ENCODE measurements around the gene AGAP5. TPM values are rescaled to one million over a fixed set of nuclear protein-coding genes. Genes with fewer than 3 reads are reported as not detected.
"Not testable (repeated sequence)": the region's sequence is repeated elsewhere in the genome, so short reads cannot be mapped to it uniquely, and the experiment has no call there.

AGAP5 gene
- total RNA-seq, 2 donors from 2014 or later, result 9.8 to 11.5 TPM

- DNase-seq; H3K9me3 Mint-ChIP-seq; H3K4me3 Mint-ChIP-seq; H3K36me3 Mint-ChIP-seq (ENCODE audit: insufficient read depth in 2 of 2); H3K27ac Mint-ChIP-seq; H3K27me3 Mint-ChIP-seq (ENCODE audit: low read depth); ATAC-seq (replicated peaks in 1 of 2): not testable (repeated sequence)
- H3K4me1 Mint-ChIP-seq (ENCODE audit: low read depth), result peaks cover 17% of the 10 kb centered on the region
Measured at GRCh38 chr10:73707628-73708027, 9.7 kb upstream of the AGAP5 start.

DNA sequence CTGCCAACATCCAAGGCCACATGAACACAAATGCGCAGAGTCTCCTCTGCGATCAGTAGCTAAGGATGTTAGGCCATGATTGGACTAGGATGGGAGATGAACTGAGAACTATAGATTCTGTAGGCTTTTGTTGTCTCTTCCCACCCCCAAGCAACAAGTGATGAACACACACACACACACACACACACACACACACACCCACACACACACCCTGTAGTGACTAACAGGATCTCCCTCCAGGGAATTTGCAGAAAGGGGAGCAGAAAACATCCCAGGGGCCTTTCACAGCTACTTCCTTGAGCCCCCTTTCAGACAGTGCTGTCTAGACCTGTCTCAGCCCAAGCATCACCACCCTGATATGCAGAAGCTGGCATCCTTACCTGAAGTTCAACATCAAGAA lies 8.6 kb upstream of the AGAP5 start:
- not testable (repeated sequence) for H3K9me3 Mint-ChIP-seq

GRCh38 chr10:73705506-73706072 lies 7.7 kb upstream of the AGAP5 start:
- not testable (repeated sequence) for DNase-seq; H3K36me3 Mint-ChIP-seq (ENCODE audit: insufficient read depth in 2 of 2); H3K27ac Mint-ChIP-seq; ATAC-seq (replicated peaks in 1 of 2); H3K4me3 Mint-ChIP-seq; H3K27me3 Mint-ChIP-seq (ENCODE audit: low read depth); H3K9me3 Mint-ChIP-seq
- peaks cover 19% of the 10 kb centered on the region for H3K4me1 Mint-ChIP-seq (ENCODE audit: low read depth)

More for the DNA sequence above, 8.6 kb upstream of the AGAP5 start:
- not testable (repeated sequence) for DNase-seq; ATAC-seq (replicated peaks in 1 of 2); H3K27me3 Mint-ChIP-seq (ENCODE audit: low read depth); H3K4me3 Mint-ChIP-seq; H3K36me3 Mint-ChIP-seq (ENCODE audit: insufficient read depth in 2 of 2); H3K27ac Mint-ChIP-seq
- peaks cover 19% of the 10 kb centered on the region for H3K4me1 Mint-ChIP-seq (ENCODE audit: low read depth)

DNA sequence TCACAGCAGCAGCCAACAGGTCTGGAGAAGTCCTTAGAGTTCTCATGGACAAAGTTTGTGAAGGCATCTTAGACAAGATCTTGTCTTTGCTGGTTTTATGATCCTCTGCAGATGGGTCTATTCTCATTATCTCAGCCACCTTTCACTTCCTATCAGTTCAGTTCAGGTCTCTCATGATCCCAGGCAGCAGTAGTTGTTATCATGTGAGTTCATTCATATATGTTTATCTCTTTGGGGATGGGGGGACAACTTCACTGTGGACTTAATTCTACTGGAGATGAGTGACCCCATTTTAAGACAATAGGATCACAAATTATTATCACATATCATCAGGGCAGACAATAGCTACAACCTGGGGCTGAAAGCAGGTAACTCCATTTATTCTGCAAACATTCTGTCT lies 6.0 kb upstream of the AGAP5 start:
- ATAC-seq (replicated peaks in 1 of 2); H3K36me3 Mint-ChIP-seq (ENCODE audit: insufficient read depth in 2 of 2); H3K27me3 Mint-ChIP-seq (ENCODE audit: low read depth); H3K27ac Mint-ChIP-seq; H3K4me3 Mint-ChIP-seq; H3K9me3 Mint-ChIP-seq; DNase-seq: not testable (repeated sequence)
- H3K4me1 Mint-ChIP-seq (ENCODE audit: low read depth), result peaks cover 19% of the 10 kb centered on the region

DNA sequence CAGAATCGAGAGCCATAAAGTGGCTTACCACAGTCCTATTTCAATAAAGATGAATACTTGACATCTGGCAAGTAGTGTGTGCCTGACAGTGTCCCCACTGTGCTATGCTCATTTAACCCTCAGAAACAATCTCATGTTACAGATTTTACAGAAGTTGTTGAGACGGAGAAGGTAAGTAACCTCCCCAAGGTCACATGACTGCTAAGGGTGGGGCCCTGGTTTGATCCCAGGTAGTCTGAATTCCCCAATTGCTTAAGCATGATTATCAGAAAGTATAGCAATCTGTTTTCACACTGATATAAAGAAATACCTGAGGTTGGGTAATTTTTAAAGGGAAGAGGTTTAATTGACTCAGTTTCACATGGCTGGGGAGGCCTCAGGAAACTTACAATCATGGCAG lies 910 bp upstream of the AGAP5 start:
- not testable (repeated sequence) for H3K9me3 Mint-ChIP-seq; ATAC-seq (replicated peaks in 1 of 2); H3K27ac Mint-ChIP-seq; DNase-seq; H3K36me3 Mint-ChIP-seq (ENCODE audit: insufficient read depth in 2 of 2); H3K4me1 Mint-ChIP-seq (ENCODE audit: low read depth); H3K4me3 Mint-ChIP-seq; H3K27me3 Mint-ChIP-seq (ENCODE audit: low read depth)

- not testable (repeated sequence) for H3K9me3 Mint-ChIP-seq; H3K27ac Mint-ChIP-seq; ATAC-seq (replicated peaks in 1 of 2); H3K4me3 Mint-ChIP-seq; DNase-seq; H3K27me3 Mint-ChIP-seq (ENCODE audit: low read depth); H3K4me1 Mint-ChIP-seq (ENCODE audit: low read depth); H3K36me3 Mint-ChIP-seq (ENCODE audit: insufficient read depth in 2 of 2)
Measured at GRCh38 chr10:73695302-73695701, 2.6 kb downstream of the AGAP5 start.

DNA sequence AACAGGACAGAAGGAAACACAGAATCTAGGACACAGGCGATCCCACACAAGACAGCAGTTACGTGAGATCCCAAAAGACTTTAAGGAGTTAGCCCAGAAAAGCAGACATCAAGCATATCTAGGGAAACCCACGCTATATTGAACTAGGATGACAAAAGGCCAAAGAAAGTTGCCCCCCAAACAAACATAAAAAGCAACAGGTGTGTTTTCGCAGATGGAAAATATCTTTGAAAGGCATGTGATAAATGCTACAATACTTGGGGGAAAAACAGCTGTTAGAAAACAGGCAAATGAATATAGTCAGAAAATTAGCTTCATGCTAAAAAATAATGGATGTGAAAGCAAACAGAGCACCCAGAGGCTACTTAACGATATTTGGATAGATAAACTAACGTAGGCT lies 7.2 kb downstream of the AGAP5 start:
- H3K27me3 Mint-ChIP-seq (ENCODE audit: low read depth); H3K4me3 Mint-ChIP-seq; DNase-seq; H3K27ac Mint-ChIP-seq; H3K4me1 Mint-ChIP-seq (ENCODE audit: low read depth); H3K9me3 Mint-ChIP-seq; H3K36me3 Mint-ChIP-seq (ENCODE audit: insufficient read depth in 2 of 2); ATAC-seq (replicated peaks in 1 of 2): not testable (repeated sequence)

DNA sequence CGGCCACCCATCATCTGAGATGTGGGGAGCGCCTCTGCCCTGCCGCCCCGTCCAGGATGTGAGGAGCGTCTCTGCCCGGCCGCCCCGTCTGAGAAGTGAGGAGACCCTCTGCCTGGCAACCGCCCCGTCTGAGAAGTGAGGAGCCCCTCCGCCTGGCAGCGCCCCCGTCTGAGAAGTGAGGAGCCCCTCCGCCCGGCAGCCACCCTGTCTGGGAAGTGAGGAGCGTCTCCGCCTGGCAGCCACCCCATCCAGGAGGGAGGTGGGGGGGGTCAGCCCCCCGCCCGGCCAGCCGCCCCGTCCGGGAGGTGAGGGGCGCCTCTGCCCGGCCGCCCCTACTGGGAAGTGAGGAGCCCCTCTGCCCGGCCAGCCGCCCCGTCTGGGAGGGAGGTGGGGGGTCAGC lies 8.3 kb downstream of the AGAP5 start:
- H3K4me1 Mint-ChIP-seq (ENCODE audit: low read depth); ATAC-seq (replicated peaks in 1 of 2); H3K4me3 Mint-ChIP-seq; H3K27me3 Mint-ChIP-seq (ENCODE audit: low read depth); H3K9me3 Mint-ChIP-seq; H3K27ac Mint-ChIP-seq; DNase-seq; H3K36me3 Mint-ChIP-seq (ENCODE audit: insufficient read depth in 2 of 2): not testable (repeated sequence)

- not testable (repeated sequence) for H3K27ac Mint-ChIP-seq; DNase-seq; H3K27me3 Mint-ChIP-seq (ENCODE audit: low read depth); H3K4me3 Mint-ChIP-seq; H3K9me3 Mint-ChIP-seq; H3K4me1 Mint-ChIP-seq (ENCODE audit: low read depth); ATAC-seq (replicated peaks in 1 of 2); H3K36me3 Mint-ChIP-seq (ENCODE audit: insufficient read depth in 2 of 2)
Measured at GRCh38 chr10:73687641-73688040, 10.3 kb downstream of the AGAP5 start.

GRCh38 chr10:73674546-73674945 lies 23.4 kb downstream of the AGAP5 start:
- not testable (repeated sequence) for H3K27ac Mint-ChIP-seq; H3K27me3 Mint-ChIP-seq (ENCODE audit: low read depth); DNase-seq; H3K4me1 Mint-ChIP-seq (ENCODE audit: low read depth); H3K36me3 Mint-ChIP-seq (ENCODE audit: insufficient read depth in 2 of 2); H3K9me3 Mint-ChIP-seq; ATAC-seq (replicated peaks in 1 of 2); H3K4me3 Mint-ChIP-seq

DNA sequence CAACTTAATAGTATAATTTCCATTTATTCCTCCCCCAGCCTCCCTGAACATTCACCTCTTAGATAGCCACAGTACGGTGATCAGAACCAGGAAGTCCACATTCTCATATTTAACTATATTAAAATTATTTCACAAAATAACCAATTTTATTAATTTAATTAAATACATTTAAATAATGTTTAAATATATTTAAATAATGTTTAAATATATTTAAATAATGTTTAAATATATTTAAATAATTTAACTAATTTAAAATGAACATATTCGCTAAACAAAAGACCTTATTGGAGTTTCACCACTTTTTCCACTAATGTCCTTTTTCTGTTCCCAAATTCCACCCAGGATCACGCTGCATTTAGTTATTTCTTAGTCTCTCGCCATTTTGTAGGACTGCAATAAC lies 29.5 kb downstream of the AGAP5 start:
- not testable (repeated sequence) for H3K9me3 Mint-ChIP-seq; ATAC-seq (replicated peaks in 1 of 2); H3K36me3 Mint-ChIP-seq (ENCODE audit: insufficient read depth in 2 of 2); DNase-seq; H3K27me3 Mint-ChIP-seq (ENCODE audit: low read depth); H3K27ac Mint-ChIP-seq; H3K4me3 Mint-ChIP-seq; H3K4me1 Mint-ChIP-seq (ENCODE audit: low read depth)

GRCh38 chr10:73666153-73666809 lies 31.6 kb downstream of the AGAP5 start:
- not testable (repeated sequence) for ATAC-seq (replicated peaks in 1 of 2)

GRCh38 chr10:73665581-73665980 lies 32.3 kb downstream of the AGAP5 start:
- ATAC-seq (replicated peaks in 1 of 2); H3K9me3 Mint-ChIP-seq; H3K4me1 Mint-ChIP-seq (ENCODE audit: low read depth); DNase-seq; H3K36me3 Mint-ChIP-seq (ENCODE audit: insufficient read depth in 2 of 2); H3K27me3 Mint-ChIP-seq (ENCODE audit: low read depth); H3K27ac Mint-ChIP-seq; H3K4me3 Mint-ChIP-seq: not testable (repeated sequence)

More at GRCh38 chr10:73666153-73666809, 31.6 kb downstream of the AGAP5 start:
- H3K36me3 Mint-ChIP-seq (ENCODE audit: insufficient read depth in 2 of 2); H3K27me3 Mint-ChIP-seq (ENCODE audit: low read depth); DNase-seq; H3K4me1 Mint-ChIP-seq (ENCODE audit: low read depth); H3K9me3 Mint-ChIP-seq; H3K4me3 Mint-ChIP-seq; H3K27ac Mint-ChIP-seq: not testable (repeated sequence)
